GM18511 (cell line): ENCODE data around the gene UBASH3B.
"Not testable (repeated sequence)": the region's sequence is repeated elsewhere in the genome, so short reads cannot be mapped to it uniquely, and the experiment has no call there.

Experiments
- ATAC-seq: cut with Tn5 transposase; IDR thresholded peaks from one replicate; pipeline ENCODE4 v1.9.1; 2021; ENCODE audit warnings: mild to moderate bottlenecking, moderate library complexity; ENCODE audit not compliant: unreplicated experiment

The UBASH3B gene

DNA sequence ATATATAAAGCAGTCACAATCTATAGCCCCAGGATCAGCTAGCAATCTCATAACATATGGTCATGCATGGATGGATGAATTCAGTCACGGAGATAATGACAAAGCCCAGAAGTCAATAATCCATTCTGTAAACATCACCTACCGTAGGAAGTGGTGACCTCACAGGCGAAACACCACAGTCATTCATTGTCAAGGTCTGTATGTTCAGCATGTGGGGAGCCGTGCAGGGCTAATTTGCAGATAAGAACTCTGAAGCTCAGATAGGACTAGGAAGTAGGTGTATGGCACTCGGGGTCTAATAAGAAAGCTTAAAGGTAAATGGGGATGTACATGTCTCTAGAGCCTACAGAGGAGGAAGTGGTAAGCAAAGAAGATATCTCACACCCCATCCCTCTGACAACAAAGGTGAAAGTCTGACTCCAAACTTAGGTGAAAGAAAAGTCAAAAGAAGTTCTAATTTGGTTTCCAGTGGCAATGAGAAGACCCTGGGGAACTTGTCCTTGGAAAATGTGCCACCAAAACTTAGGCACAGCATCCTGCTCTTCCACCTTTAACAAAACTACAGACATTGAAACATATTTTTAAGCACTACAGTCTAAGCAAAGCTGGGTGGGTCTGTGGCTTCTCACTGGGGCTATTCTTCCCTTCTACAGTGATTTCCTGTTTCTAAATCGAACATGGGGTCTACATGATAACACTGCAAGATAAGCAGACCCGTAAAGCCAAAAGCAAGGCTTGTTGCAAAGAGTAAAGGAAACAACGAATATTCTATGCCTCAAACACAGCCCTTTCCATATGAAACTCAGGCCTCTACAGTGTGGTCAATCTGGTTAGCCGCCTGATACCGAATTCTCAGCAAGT, 188.0 kb downstream of the UBASH3B start:
- ATAC-seq = peak; percentile 72

DNA sequence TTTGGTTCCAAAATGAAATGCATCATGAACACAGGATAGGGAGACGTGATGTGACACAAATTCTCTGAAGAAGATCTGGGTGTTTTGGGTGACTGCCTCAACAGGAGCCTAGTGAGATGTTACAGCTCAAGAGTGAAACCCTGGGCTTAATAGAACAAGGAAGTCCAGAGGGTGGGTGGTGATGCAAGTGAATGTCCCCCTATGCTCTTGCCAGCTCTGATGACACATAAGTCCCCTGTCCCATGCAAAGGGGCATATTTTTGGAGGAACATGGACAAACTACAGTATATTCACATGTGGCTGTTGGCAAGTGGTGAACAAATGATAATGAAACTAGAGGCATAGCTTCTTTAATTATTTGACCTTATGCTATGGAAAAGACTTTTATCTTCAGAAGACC, 191.9 kb downstream of the UBASH3B start:
- no peak for ATAC-seq

DNA sequence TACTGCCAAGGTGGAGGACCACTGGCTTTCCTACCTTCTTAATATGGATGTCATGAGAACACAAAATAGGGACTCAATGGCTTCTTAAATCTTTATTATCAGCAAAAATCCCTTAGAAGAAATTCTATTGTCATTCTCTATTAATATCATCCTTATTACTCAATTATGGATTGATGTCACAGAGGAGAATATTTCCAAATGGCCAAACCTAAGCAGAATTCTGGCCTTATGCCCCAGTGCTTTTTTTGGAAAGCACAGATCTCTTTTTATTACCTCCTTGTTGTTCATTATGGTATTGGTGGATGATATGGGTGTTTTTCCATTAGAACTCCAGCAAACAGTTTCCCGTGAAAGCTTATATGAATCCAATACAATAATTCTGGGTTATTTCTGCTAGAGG, 192.7 kb downstream of the UBASH3B start:
- no peak for ATAC-seq

DNA sequence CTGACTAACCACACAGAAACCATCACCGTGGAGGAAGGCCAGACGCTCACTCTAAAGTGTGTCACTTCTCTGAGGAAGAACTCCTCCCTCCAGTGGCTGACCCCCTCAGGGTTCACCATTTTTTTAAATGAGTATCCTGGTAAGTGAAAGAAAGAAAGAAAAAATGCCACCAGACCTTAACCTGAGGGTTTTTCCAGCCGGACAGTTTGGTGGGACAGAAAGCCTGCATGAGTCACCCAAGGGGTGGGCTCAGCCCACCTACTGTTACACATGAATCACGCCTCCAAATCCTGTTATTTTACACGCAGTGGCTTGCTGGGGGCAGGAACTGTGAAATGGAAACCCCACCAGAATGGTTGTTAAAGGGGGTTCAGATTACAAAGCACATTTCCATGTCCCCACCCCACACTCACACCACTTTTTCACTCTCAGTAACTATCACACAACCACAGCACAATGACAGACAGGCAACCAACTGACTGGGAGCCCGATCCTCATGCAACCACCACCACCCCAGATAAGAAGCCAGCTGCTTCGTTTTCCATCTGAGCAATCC, 194.6 kb downstream of the UBASH3B start:
- ATAC-seq = no peak

DNA sequence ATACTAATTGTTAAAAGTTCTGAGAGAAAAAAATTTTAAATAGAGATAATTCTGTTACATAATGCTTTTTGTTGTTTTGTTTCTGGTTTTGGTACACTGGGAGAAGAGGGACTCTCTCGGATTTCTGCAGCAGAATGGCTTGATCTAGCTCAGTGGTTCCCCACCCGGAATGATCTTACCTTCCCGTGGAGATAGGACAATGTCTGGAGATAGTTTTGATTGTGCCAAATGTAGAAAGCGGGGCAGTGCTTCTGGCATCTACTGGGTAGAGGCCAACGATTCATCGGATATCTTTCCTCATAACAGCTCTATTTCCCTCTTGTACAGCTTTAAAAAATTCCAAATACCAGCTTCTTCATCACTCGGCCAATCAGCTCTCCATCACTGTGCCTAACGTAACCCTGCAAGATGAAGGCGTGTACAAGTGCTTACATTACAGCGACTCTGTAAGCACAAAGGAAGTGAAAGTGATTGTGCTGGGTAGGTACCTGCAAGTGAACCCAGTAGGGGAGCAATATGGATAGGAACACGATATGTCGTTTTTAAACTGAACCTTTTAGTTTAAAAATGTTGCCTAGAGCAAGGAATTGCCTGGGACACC, 195.9 kb downstream of the UBASH3B start:
- peak; percentile 68 for ATAC-seq

DNA sequence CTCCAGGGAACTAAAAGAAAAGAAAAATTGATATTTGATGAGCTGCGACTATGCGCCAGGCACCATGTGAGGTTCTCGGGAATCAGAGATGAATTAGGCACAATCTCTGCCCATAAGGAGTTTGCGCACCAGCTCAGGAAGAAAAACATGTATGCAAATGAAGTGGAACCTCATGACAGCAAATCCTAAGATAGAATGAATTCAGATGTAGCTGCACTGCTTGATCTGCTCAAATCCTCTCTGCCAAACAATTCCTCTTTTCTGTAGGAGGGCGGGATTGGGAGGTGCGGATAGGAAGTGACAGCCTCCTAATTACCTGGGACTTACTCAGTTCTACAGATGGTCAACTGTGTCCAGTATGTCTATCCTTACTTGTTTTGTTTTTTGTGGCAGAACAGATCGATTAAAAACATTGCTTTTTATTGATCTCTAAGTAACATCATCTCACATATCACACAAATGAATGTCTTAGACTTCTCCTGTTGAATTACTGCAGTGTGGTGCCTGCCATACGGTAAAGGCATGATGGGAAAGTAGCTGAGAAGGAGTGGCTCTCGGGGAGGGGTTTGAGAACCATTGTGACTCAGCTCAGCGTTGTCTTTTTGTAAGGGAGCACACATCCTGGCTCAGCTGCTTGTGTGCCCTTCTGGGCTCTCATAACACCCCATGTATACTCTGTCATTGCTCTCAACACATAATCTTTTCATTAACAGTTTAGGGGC, 196.7 kb downstream of the UBASH3B start:
- no peak for ATAC-seq

DNA sequence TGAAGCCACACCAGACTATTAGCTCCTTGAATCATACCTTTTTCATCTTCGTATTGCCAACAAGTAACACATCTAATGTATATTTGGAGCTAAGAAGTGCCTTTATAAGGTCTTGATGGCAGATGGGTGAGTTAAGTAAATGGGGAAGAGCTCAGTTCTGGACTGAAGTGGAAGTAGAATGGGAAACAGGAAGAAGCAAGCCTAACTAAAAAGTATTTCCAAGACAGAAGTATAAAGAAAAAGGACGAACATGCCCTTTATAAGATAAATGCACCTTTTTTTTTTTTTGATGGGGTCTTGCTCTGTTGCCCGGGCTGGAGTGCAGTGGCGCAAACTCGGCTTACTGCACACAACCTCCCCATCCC, 197.3 kb downstream of the UBASH3B start:
- no peak for ATAC-seq

DNA sequence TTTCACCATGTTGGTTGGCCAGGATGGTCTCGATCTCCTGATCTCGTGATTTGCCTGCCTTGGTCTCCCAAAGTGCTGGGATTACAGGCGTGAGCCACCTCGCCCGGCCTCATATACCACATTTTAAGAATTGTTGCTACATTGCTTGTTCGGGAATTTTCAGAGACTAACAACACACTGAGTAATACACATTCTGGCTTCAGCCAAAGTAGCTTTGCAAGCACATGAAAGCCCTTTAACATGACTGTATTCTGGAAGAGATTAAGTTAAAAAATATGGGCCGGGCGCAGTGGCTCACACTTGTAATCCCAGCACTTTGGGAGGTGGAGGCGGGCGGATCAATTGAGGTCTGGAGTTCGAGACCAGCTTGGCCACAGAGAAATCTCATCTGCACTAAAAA, 197.7 kb downstream of the UBASH3B start:
- no peak for ATAC-seq

DNA sequence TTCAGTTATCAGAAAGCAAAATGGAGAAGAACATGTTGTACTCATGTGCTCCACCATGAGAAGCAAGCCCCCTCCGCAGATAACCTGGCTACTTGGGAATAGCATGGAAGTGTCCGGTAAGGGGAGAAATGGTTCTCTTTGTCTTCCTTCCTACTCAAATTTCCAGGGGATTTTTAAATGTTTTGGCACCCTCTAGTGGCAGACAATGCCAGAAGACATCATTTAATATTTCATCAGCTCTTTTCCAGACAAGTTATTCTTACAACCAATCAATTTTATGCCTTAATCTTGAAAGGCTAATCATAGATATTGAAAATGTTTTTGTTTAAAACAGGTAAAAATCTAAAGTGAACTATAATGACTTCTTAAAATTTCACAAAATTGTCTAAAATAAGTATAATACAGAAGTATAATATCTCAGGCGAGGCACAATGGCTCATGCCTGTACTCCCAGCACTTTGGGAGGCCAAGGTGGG, 198.5 kb downstream of the UBASH3B start:
- ATAC-seq = no peak

DNA sequence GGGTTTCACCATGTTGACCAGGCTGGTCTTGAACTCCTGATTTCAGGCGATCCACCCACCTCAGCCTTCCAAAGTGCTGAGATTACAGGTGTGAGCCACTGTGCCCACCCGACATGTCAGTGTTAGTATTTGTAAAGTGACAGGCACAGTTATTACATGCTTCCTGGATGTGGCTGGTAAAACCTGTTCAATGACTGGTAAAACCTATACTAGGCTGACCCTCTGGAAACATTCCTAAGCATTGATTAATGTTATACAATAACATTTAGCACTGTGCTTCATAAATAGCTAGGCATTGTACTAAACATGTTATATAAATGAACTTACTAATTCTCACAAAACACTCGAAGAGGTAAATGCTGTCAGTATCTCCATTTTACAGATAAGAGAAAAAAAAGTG, 206.1 kb downstream of the UBASH3B start:
- ATAC-seq = no peak

DNA sequence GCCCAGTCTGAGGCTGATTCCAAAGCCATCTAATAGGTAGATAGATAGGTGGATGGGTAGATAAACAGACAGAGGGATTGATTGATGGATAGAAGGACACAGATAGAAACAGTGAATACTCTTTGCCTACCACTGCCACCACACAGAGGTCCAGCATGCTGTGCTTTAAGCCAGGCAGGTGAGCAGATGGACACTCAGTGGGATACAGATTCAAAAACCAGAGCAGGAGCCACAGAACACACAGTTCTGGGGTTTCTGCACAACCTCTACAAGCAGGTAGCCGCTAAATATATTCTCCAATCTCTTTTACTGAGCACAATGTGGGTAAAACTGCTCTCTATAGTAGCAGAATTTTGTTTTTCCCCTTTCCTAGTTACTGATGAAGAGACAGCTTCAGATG, 206.6 kb downstream of the UBASH3B start:
- ATAC-seq = no peak

DNA sequence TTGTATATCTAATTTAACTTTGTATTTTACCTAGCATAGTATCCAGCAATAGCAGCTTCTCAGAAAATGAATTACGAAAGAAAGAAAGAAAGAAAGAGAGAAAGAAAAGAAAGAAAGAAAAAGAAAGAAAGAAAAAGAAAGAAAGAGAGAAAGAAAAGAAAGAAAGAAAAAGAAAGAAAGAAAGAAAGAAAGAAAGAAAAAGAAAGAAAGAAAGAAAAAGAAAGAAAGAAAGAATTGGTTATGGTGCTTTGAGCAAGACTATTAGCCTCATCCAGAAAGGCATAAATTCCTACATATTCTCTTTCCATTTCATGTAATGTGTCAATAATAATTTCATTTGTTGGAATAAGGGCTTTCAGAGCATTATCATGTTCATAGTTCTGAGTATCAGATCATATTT, 207.6 kb downstream of the UBASH3B start:
- ATAC-seq = not testable (repeated sequence)

DNA sequence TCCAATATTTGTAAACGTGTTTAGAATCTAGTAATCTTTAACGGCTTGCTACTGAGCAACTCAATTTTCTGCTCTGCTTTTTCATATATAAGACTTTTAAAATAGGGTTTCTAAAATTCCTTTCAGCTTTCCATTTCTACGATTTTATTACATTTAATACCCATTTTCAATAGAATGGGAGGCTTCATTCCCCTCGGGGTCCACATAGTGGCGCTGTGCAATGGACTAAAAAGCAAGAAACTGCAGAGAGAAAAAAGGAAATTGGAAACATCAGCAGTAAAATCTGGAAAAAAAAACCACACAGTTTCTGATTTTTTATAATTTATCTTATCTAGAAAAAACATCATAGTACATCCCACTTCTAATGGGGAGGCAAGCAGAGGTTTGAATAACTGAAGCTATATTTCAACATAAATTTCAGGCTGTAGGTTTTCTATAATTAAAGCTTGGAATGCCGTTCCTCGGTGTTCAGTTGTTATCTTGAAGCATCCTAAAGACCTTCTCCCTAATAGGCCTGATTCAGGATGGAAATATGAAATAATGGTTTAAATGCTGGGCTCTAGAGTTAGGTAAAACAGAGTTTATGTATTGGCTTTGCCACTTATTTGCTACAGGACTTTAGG, 208.3 kb downstream of the UBASH3B start:
- no peak for ATAC-seq
